KOPT-K1 (cell line): ENCODE results near the gene CDC42SE1.

Experiments used
- H3K27ac ChIP-seq: fragments of 200-600 bp; sonication (generic); 2 replicates; pipeline ENCODE4 v1.5.1; 2016; ENCODE audit warnings: antibody characterized with exemption, mild to moderate bottlenecking, low read depth, low read length; ENCODE audit not compliant: poor library complexity, severe bottlenecking
- H3K36me3 ChIP-seq: fragments of 200-600 bp; sonication (generic); 2 replicates; pipeline ENCODE4 v1.5.1; 2017; ENCODE audit warnings: antibody characterized with exemption, mild to moderate bottlenecking, low read length, moderate library complexity; ENCODE audit not compliant: insufficient read depth
- H3K9me3 ChIP-seq: fragments of 200-600 bp; sonication (generic); 2 replicates; pipeline ENCODE4 v1.5.1; 2017; ENCODE audit warnings: antibody characterized with exemption, low read length, mild to moderate bottlenecking; ENCODE audit not compliant: insufficient read depth, poor library complexity, severe bottlenecking

Gene CDC42SE1

DNA sequence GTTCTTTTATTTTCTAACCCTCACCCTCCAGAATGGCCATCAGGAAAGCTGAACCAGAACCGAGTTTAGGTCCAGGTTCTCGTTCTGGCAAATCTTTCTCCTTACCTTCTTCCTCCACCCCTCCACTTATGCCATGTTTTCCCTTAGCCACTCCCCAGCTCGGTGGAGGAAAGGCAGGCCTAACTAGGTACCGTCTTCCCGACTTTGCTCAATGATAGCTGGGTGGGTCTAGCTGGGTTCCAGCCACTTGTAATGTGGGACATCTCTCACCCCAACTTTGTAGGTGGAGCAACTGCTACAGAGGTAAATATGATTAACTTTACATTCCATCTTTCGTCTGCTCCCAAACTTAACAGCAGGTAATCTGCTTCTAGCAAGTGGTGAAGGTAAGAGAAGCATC, 22.4 kb downstream of the CDC42SE1 start:
- Histone ChIP-seq H3K36me3 (peaks cover 18% of the 10 kb centered on the region; the same call in 1 of the 2 replicates), H3K27ac (no peak overlapping the region), H3K9me3 (no peaks in the 10 kb centered on the region)

DNA sequence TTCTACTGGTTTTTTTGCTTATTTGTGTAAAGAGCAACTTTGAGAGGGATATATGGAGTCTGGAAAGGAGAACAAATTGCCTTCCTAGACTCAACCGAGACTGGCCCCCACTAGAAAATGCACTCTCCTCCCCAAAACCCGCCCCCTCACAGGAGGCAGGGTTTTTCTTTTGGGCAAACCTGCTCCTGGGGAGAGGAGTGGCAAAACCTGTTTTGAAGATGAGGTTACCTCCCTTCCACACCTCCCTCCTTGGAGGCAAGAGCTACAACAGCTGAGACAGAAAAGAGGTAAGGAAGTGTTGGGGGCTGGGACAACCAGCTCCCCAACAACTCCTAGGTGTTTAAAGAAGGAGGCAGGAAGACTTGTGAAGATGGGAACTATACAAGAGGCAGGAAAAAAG, 23.1 kb downstream of the CDC42SE1 start, which contains the start of gene BNIPL:
Gene BNIPL (plus strand): TSS at position 231 of the 400 bp plus-strand sequence. CDS start 140 bp downstream, at position 371.
- H3K27ac ChIP-seq, result no peak within 1 kb of the TSS
- H3K9me3 ChIP-seq, result no peaks in the 10 kb centered on the region
- H3K36me3 ChIP-seq, result peaks cover 22% of the 10 kb centered on the region; the same call in 1 of the 2 replicates

DNA sequence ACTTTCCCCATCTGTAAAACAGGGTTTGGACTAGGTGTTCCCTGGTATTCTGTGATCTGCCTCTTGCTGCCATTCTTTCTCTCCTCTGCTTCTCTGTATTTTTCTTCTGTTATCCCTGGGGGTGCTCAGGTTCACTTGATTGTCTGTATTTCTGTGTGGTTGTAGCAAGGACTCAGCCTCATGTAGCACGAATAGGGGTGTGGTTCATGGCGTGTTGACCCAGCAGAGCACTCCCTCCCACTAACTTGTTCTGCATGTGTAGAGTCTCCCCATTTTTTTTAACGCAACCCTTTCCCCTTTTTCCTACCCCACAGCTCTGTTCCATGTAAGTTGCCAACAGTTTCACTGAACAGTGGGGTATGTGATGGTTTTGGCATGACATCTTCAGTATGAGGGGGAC, 24.3 kb downstream of the CDC42SE1 start:
- H3K27ac ChIP-seq, result no peak overlapping the region
- H3K36me3 ChIP-seq, result peaks cover 34% of the 10 kb centered on the region
- no peaks in the 10 kb centered on the region for H3K9me3 ChIP-seq

DNA sequence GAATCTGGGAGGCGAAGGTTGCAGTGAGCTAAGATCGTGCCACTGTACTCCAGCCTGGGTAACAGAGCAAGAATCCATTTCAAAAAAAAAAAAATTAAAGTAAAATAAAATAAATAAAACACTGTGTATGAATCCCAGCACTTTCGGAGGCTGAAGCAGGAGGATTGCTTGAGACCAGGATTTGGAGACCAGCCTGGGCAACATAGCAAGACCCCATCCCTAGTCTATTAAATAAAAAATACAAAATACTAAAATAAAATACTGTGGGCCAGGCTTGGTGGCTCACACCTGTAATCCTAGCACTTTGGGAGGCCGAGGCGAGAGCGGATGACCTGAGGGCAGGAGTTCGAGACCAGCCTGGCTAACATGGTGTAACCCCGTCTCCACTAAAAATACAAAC, 27.3 kb downstream of the CDC42SE1 start:
- Histone ChIP-seq H3K27ac (no peak overlapping the region), H3K36me3 (peaks cover 63% of the 10 kb centered on the region), H3K9me3 (no peaks in the 10 kb centered on the region)

DNA sequence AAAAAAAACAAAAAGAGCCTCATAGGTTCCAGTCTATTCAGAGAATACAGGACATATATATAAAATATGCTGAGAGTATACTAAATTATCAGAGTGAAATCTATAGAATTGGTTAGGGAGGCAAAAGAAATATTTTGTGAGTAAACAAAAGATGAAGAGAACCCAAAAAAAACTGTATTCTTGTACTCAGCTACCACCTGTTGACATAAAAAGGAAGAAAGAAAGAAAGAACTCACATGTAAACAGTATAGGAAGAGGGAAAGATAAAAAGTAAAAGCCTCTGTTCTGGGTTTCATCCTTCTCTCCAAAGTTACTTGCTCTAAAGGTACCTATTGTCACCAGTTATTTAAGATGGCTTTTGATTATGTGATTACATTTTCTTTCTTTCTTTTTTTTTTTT, 33.0 kb downstream of the CDC42SE1 start:
- Histone ChIP-seq H3K27ac (no peak overlapping the region), H3K36me3 (peaks cover 68% of the 10 kb centered on the region), H3K9me3 (no peaks in the 10 kb centered on the region)

DNA sequence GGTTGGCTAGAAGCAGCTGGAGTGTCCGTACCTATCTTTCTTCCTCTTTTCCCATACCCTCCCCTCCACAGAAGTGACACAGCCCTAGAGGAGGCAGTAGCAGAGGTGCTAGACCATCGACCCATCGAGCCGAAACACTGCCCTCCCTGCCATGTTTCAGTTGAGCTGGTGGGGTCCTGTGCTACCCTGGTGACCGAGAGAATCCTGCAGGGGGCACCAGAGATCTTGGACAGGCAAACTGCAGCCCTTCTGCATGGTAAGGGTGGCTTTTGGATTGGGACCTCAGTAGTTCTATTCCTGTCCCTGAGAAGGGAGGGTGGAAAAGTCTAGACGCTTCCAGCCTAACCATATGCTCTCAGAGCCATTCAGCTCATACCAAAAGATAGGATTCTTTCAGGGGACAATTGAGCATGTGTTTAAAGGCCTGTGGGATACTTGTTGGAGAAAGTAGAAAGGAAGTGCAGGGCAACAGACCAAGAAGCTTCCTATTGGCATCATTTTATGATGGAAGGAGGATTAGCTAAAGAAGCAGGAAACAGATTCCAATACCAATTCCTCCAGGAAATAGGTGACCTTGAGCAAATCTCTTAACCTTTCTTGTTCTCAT, 34.8 kb downstream of the CDC42SE1 start:
- Histone ChIP-seq H3K36me3 (peaks cover 50% of the 10 kb centered on the region), H3K27ac (no peak overlapping the region), H3K9me3 (no peaks in the 10 kb centered on the region)

DNA sequence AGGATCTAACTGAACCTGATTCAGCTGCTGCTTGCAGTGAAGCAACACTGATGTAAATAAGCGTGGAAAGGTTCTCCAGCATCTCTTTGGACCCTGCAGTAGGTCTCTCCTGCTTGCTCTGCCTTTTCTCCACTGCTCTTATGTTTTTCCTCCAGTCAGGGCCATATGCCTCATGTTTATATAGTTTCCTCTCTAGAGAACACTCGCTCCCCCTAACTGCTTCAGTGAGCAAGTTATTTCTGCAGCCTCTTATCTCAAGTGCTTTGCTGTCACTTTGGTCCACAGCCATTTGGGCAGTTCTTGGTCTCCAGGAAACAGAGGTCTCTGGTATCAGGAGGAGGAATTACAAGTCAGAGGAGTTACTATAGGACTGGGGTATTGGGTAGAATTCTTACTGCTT, 45.9 kb downstream of the CDC42SE1 start:
- Histone ChIP-seq H3K9me3 (no peaks in the 10 kb centered on the region), H3K36me3 (peaks cover 10% of the 10 kb centered on the region; the same call in 1 of the 2 replicates), H3K27ac (no peak overlapping the region)

DNA sequence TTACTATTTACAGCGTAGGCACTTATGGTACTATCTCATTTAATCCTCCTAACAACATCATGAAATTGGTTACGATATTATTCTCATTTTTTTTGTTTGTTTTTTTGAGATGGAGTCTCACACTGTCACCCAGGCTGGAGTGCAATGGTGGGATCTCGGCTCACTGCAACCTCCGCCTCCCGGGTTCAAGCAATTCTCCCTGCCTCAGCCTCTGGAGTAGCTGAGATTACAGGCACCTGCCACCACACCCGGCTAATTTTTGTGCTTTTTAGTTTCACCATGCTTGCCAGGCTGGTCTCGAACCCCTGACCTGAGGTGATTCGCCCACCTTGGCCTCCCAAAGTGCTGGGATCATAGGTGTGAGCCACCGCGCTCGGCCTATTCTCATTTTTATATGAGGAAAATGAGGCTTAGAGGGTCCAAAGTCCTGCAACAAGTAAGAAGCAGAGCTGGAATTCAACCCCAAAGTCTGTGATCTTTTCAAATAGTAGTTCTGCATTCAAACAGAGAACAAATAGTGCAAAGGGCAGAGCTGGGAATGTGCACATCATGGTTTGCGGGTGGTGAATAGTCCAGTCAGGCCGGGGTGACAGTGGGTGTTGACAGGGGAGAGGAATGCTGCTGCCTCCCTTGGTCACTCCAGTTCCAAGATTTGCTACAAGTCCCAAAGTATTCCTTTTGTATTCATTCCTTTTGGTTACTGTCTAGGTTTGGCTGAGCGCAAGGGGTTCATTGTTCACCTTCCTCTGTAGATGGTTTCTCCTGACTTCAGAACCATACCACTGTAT, 46.5 kb downstream of the CDC42SE1 start:
- H3K27ac ChIP-seq, result no peak overlapping the region
- H3K9me3 ChIP-seq, result no peaks in the 10 kb centered on the region
- peaks cover 3% of the 10 kb centered on the region; the same call in 1 of the 2 replicates for H3K36me3 ChIP-seq

DNA sequence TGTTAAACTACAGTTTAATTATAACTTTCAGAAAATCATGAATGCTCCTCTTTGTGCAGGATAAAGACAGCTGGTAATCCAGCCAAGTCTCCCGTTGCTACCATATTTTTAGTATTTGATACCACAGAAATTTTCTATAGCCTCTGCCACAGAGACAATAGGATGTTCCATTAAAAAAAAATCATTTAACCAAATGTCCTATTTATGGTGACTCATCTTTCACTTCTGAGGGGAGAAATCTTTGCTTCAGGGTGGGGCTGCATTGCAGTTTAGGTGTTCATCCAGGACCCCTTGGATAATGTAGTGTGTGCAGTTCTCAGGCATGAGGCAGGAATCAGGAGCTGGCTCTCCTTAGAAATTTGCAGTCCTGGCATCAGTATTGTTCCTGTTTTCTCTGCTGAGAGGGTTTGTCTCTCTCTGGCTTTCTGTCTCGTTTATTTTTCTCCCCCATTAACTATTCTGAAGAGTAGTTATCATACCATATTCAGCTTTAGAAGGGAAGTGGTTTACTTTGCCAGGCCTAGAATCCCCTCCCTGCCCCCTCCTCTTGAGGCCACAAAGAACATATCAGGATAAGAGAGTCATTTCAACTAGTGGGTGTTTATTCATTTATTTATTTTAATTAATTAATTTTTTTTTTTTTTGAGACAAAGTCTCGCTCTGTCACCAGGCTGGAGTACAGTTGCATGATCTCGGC, 48.1 kb downstream of the CDC42SE1 start:
- peak overlapping the region; percentile 11 for H3K27ac ChIP-seq
- 0 out of 2 replicates have a peak, but pooled peaks cover 3% of the 10 kb centered on the region for H3K36me3 ChIP-seq
- H3K9me3 ChIP-seq, result no peaks in the 10 kb centered on the region

DNA sequence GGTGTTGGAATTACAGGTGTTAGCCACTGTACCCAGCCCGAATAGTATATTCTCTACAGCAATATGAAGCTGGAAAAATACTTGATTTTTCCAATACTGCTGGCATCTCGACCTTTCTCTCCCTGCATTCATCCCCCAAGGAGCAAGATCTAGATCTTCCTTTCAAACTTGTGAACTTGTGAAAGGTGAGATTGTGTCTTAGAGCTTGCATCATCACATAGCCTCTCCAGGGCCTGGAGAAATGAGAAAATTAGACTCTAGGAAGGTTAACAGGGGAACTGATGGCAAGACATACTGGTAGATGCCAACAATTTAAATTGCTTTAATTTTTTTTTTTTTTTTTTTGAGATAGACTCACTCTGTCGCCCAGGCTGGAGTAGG, 49.1 kb downstream of the CDC42SE1 start:
- H3K9me3 ChIP-seq, result no peaks in the 10 kb centered on the region
- 0 out of 2 replicates have a peak, but pooled peaks cover 3% of the 10 kb centered on the region for H3K36me3 ChIP-seq
- H3K27ac ChIP-seq, result no peak overlapping the region

DNA sequence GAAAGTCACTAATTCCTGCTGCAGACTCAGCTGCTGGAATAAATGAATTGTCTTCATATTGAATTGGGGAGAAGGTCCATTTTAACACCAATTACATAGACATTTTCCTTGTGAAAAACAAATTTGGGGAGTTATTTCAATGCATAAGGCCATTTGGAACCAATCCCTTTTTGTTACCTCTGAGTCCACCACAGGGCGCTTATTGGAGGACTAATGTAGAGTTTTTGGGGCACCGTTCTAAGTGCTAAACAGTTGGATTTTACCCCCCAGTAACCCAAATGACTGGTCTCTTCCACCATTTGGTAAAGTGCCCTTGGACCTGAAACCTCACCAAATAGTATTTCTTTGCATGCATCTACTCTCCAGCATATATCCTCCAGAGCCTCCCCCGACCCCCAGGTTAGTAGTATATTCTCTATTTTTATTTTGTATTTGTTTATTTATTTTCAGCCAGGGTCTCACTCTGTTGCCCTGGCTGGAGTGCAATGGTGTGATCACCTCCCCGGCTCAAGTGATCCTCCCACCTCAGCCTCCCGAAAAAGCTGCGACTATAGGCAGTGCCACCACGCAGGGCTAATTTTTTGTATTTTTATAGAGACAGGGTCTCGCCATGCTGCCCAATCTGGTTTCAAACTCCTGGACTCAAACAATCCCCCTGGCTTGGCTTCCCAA, 49.6 kb downstream of the CDC42SE1 start:
- no peaks in the 10 kb centered on the region for H3K9me3 ChIP-seq

DNA sequence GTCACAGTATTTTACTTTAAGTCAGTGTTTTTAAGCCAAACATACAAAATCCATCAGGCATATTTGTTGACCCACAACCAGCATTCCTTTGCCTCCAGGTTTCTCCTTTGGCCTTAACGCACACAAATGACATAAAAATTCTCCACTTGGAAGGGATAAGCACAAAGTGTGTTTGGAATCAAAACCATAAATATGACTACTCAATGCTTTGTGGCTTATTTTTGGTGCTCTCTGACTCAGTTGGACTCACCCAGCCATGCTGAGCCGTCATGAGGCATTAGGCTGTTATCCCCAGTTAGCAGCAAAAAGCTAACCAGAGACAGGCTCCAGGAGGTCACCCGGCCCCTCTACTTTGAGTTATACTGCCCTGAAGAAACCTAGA, 50.2 kb downstream of the CDC42SE1 start:
- no peaks in the 10 kb centered on the region for H3K9me3 ChIP-seq
- H3K27ac ChIP-seq, result peak overlapping the region; percentile 74
- 0 out of 2 replicates have a peak, but pooled peaks cover 3% of the 10 kb centered on the region for H3K36me3 ChIP-seq

More for the DNA sequence above, 49.6 kb downstream of the CDC42SE1 start:
- no peak overlapping the region for H3K27ac ChIP-seq
- 0 out of 2 replicates have a peak, but pooled peaks cover 3% of the 10 kb centered on the region for H3K36me3 ChIP-seq

DNA sequence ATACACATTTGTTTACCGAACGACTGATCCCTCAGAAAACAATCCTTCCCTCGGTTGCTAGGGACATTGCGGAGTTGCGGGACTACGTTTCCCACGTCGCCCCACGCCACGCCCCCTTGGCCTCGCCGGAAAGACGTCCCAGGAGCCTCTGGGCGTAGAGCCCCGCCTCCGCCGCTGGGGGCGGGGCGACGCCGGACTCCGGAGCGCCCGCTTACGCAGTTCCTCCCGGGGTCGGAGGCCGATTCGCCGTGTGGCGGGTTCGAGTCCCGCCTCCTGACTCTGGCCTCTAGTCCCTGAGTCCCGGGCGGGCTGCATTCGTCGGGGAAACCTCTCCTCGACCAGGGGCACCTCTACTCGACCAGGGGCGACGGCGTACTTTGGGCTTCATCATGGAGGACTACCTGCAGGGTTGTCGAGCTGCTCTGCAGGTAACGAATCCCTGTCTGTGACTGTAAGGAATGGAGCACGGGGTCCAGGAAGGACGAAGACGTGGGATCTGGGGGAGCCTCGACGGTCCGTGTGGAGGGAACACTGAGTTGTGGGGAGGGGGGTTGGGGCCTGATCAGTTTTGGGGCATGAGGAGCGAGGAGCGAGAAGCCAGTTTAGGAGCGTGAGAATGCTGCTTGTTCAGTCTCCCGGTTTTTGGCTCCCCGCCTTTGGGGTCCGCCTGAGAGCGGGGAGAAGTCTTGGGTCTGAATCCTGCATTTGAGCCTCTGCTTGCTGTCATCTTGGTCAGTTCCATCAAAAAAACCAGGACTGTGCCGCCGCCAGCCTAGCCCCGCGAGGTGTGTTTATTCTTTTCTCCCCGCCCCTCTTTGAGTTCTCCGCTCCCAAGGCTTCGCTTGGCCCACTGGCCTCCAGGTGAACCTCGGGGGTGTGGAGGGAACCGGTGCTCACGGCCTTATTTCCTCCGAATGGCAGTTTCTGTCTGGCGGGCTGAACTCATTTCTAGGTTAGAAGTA, 50.9 kb downstream of the CDC42SE1 start, which contains the start of gene PRUNE1:
Gene PRUNE1 (plus strand): TSS at position 206 of the 962 bp plus-strand sequence. CDS start 184 bp downstream, at position 390.
- Histone ChIP-seq H3K9me3 (no peaks in the 10 kb centered on the region), H3K27ac (peak within 1 kb of the TSS; percentile 74), H3K36me3 (0 out of 2 replicates have a peak, but pooled peaks cover 3% of the 10 kb centered on the region)

DNA sequence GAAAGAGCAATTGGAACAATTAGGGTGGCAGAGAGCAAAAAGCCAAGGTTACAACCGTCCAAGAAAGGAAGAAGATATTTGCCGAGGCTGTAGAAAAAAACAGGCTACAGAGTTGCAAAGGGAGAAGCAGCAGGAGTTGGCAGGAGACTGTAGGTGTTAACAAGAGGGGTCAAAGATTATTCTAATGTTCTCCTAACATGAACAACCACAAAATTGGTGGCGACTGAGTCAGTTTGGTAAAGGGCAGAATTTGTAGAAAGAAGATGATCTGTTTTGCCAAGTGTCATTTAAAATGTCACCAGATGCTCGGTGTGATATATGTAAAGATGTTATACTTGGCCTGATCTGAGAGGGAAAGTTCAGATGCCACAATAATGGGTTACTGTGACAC, 51.6 kb downstream of the CDC42SE1 start:
- Histone ChIP-seq H3K9me3 (no peaks in the 10 kb centered on the region), H3K27ac (peak overlapping the region; percentile 74), H3K36me3 (0 out of 2 replicates have a peak, but pooled peaks cover 3% of the 10 kb centered on the region)
